BE2C (cell line): ENCODE data around the gene GSE1.

Experiments
- DNase-seq: peaks from one replicate; pipeline ENCODE4 v3.0.0-alpha.2; 2020
- H3K27me3 ChIP-seq: fragments of 250-450 bp; sonication (Bioruptor Pico); 2 replicates; pipeline ENCODE4 v1.5.1; 2020; ENCODE audit warnings: mild to moderate bottlenecking
- H3K36me3 ChIP-seq: fragments of 250-450 bp; sonication (Bioruptor Pico); 2 replicates; pipeline ENCODE4 v1.5.1; 2020; ENCODE audit warnings: mild to moderate bottlenecking
- H3K4me1 ChIP-seq: fragments of 250-450 bp; sonication (Bioruptor Pico); 2 replicates; pipeline ENCODE4 v1.5.1; 2020
- H3K4me3 ChIP-seq: 2 replicates; pipeline ENCODE4 v1.5.1; 2011; ENCODE audit warnings: low read depth, low read length
- H3K9me3 ChIP-seq: fragments of 250-450 bp; sonication (Bioruptor Pico); 2 replicates; pipeline ENCODE4 v1.5.1; 2020
- TF ChIP-seq, protein P1 (sequence below): IDR thresholded peaks from 2 replicates; pipeline ENCODE4 v1.5.1; 2012; ENCODE audit warnings: mild to moderate bottlenecking, low read depth, low read length

Gene GSE1

DNA sequence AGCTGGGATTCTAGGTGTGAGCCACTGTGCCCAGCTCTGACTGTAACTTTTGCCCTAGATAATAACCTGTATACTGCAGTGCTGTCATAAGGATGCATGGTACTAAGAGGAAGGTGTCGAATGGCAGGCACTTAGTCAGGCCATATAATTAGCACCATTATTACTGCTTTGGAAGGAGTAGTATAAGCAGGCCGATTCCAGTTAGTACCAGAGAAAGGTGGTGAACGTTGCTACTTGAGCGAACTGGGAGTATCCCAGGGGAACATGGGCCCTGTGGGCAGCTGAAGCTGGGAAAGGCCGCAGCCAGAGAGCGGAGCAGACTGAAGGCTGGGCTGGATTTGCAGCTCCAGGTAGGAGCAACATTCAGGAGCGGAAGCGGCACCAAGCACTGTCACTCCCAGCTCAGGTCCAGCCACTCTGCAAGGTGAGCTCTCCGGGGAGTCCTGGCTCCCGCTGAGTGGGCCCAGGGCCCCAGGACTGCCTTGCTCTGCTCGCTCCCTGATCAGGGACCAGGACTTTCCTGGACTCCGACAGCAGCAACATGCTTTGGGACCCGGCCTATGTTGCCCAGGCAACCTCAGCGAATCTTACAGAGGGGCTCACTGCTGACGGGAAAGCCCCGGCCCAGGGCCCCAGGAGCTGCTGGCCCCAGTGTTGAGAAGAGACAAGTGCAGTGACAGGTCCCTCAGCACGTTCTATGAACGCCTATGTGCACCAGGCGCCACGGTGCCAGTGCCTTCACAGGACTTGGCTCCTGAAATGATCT is 109.2 kb downstream of the GSE1 start:
- H3K9me3 ChIP-seq: no peaks in the 10 kb centered on the region
- no peaks in the 10 kb centered on the region for H3K27me3 ChIP-seq
- H3K4me3 ChIP-seq: no peak overlapping the region
- no peaks in the 10 kb centered on the region for H3K36me3 ChIP-seq
- DNase-seq: no peak
- TF ChIP-seq, protein P1, sequence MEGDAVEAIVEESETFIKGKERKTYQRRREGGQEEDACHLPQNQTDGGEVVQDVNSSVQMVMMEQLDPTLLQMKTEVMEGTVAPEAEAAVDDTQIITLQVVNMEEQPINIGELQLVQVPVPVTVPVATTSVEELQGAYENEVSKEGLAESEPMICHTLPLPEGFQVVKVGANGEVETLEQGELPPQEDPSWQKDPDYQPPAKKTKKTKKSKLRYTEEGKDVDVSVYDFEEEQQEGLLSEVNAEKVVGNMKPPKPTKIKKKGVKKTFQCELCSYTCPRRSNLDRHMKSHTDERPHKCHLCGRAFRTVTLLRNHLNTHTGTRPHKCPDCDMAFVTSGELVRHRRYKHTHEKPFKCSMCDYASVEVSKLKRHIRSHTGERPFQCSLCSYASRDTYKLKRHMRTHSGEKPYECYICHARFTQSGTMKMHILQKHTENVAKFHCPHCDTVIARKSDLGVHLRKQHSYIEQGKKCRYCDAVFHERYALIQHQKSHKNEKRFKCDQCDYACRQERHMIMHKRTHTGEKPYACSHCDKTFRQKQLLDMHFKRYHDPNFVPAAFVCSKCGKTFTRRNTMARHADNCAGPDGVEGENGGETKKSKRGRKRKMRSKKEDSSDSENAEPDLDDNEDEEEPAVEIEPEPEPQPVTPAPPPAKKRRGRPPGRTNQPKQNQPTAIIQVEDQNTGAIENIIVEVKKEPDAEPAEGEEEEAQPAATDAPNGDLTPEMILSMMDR: no peak
- peaks cover 5% of the 10 kb centered on the region for H3K4me1 ChIP-seq

- DNase-seq: no peak
- H3K4me3 ChIP-seq: no peak overlapping the region
- H3K36me3 ChIP-seq: no peaks in the 10 kb centered on the region
- H3K27me3 ChIP-seq: no peaks in the 10 kb centered on the region
- H3K4me1 ChIP-seq: no peaks in the 10 kb centered on the region; the same call in 1 of the 2 replicates
- TF ChIP-seq, protein P1: no peak
- no peaks in the 10 kb centered on the region for H3K9me3 ChIP-seq
Observed at GRCh38 chr16:85724126-85724879, 111.2 kb downstream of the GSE1 start.

- no peaks in the 10 kb centered on the region for H3K36me3 ChIP-seq
- H3K27me3 ChIP-seq: no peaks in the 10 kb centered on the region
- no peak overlapping the region for H3K4me3 ChIP-seq
- TF ChIP-seq, protein P1: no peak
- H3K9me3 ChIP-seq: no peaks in the 10 kb centered on the region
- DNase-seq: no peak
- no peaks in the 10 kb centered on the region; the same call in 1 of the 2 replicates for H3K4me1 ChIP-seq
Observed at GRCh38 chr16:85724936-85725335, 111.8 kb downstream of the GSE1 start.
